Germinal center (tissue), 1 donor: ENCODE data around the gene EPHA7.

ENCODE experiments used
- DNase-seq: peaks from one replicate; pipeline ENCODE4 v3.0.0; 2012; ENCODE audit warnings: mixed read lengths, low spot score

EPHA7 gene

DNA sequence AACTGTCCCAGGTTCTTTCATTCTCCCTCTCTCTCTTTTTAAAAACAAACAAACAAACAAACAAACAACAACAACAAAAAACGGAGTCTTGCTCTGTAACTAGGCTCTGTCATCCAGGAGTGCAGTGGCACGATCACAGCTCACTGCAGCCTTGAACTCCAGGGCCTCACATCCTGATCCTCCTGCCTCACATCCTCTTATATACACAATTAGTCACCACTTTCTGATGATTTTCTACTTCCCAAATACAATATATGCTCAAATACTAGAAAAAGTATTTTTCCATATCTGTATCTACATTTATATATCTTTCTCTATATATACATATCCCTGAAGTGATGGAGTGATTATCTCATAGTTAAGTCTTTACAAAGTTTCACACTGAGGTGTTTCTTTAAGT, 170.7 kb downstream of the EPHA7 start:
- no peak for DNase-seq

DNA sequence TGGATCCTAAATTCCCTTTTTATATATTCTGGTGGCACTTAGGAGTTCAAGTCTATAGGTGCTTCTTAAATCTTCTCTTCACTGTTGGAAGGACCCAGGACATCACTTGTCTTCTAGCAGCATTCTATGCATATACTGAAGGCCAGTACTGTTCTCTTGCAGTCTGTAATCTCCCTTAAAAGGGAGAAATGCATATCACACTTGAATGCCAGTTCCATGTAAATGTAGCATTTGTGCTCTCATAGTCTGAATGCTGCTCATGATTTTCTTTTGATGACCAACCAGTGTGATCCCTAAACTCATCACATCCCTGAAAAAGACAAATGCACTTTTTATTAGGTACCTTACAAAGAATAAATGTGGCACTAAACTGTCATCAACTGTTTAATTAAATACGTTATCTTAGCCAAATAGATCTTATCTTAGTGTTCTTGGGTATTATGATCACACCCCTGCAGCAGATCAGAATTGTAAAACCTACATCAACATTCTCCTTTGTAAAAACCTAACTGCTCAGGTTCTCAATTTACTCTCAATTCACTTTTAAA, 176.1 kb downstream of the EPHA7 start:
- DNase-seq: no peak

DNA sequence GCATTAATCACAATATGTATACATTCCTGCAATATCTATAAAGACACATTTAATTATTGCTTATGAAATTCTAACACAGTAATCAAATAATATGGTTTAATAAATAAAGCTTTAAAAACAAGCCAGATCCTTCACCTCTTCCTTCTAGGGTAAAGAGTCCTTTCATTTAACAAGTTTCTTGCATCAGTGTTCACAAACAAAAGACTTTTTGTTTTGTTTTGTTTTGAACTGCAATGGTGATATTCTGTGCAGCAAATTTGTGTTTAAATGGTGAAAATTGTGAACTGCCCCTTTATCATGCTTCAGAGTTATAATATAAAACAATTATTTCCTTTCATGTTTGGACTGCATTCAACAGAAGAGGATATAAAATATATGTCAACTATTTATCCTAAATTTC, 177.3 kb downstream of the EPHA7 start:
- no peak for DNase-seq

DNA sequence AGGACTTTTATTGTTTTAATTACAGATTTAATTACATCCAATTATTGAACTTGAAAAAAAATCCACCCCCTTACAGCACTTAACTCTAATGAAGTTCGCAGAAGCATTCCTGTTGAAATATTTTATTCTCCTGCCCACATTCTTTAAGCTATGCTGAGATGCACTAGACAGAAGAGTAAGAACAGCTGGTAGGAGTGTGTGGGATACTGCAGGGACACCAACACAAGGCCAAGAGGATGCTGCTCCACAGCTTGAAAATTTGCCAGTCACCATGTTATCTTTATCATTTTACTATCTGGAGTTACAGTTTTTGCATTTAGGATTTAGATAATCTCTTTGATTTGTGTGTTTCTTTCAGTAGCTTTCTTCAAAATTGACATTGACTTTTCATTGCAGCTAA, 180.7 kb downstream of the EPHA7 start:
- DNase-seq: no peak

DNA sequence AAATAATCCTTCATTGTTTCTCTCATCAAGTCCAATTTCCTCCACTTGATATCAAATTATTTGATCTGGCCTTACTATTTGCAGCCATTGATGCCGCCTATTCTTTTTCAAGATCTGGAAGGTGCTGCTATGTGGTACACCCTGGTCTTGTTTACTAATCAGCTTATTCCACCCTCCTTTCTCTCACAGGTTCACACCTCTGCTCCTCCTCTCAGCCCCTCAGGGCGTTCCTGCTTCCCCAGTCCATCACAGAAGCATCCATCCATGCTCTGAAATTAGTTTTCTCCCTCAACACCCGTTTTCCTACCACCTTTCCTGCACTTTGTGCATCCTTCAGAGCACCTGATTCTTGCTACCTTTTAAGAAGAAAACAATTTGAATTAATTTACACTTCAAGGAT, 183.6 kb downstream of the EPHA7 start:
- no peak for DNase-seq

DNA sequence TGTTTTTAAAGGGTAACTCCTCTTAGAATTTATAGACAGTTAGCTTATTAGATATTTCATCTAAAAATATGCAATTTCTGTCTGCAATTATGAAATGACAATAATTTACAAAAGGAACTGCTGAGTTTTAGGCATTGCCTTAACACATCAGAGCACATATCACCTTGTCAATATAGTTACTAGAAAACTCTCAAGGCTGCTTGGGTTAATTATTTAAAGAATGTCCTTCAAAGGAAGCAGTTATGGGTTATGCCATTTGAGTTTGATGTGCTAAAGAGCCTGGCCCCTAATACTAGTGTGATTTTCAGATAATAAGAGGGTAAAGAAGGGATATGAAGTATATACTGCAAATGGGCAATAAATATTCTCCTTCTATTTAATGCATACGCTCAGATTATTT, 192.5 kb downstream of the EPHA7 start:
- no peak for DNase-seq

DNA sequence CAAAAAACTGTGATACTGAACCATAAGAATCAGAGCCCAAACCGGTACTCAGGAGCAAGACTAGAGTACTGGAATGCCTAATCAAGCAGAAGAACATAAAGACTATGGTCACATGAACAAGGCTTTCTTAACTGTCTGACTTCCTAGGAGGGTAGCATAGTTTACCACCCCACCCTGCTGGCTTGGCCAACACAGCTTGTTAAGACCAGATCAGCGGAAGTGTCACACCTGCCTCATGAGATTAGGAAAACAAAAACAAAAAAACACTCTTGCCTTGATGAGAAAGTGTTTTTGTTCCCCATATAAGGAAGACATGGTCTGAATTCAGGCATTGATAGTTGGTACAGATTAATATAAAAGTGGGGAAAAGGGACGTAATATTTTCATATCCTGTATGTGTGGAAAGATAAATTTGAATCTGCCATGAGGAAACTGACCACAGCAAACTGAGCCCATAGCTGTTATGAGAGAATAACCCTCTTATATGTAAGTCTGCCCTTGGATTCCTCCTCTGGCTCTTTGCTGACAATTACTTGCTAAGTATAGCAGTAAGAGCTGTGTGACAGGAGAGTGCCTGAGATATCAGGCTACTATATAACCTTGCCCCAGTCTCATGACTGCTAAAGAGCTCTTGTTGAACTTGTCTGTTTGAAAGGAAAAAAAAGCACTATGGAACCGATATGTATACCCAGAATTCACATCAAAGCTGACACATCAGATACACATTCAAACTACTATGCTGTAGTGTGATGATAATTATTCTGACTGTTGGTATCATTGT, 197.1 kb downstream of the EPHA7 start:
- DNase-seq: no peak

DNA sequence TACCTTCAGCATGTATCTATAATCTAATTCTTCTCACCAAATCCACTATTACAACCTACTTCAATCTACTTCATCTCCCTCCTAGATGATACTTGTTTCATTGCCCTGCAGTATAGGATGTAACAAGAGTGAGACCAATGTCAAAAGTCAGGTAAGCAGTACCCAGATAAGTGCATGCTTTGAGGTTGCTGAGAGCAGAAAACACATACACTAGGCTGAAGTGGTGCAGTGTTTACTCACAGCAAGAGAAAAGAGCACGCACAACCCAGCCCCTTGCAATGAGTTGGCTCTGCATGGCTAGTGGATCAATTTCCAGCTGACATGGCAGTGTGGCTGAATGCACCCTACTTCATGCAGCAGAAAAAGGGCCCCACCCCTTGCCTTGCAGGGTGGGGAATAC, 199.9 kb downstream of the EPHA7 start:
- no peak for DNase-seq

DNA sequence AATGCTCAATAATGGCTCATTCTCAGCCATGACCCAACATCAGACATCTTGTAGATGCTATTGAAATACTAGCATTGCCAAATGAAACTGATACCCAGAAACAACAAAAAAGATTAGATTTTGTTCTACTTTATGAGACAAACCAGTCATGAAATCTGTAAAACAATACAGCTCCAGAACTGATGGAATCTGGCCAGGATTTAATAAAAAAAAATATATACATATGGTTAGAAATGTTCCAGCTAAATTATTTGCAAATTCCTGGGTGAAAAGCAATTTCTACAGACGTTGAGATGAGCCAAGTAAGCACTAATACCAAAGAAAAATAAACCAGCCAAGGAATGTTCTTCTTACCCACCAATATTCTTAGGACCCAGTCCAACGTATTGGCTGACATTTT, 201.3 kb downstream of the EPHA7 start:
- no peak for DNase-seq

DNA sequence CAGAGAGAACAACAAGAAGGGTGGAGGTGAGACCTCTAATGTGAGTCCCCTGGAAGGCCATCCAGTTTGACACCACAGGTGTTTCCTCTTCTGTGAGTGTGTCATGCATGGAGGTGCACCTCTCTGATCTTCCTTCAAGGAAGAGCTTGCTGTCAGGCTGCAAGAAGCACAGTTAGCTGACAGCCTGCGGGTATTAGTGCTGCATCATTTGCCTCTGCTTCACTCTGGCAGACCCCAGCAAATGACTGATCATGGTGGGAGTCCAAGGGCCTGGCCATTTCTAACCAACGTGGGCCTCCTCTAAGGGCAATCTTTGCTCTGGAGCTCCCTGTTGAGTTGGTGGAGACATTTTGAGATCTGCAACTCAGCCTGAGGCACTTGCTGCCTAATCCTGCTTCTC, 206.3 kb downstream of the EPHA7 start:
- no peak for DNase-seq

DNA sequence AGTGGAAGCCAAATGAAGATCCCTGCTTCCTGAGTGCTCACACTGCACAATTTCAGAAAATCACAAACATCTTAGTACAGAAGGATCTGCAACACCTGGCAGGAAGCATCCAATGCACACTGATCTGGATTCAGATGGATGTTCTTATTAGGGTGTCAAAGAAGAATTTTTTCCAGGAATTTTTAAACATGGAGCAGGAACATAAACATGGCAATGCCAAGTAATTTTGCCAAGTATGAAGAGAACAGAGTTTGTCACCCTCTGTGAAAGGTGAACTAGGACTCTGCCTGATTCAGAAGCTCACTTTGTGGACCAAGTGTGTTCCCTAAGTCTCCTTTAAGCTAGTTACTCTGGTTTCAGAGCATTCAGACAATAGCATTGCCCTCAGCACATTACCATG, 208.5 kb downstream of the EPHA7 start:
- DNase-seq: no peak

DNA sequence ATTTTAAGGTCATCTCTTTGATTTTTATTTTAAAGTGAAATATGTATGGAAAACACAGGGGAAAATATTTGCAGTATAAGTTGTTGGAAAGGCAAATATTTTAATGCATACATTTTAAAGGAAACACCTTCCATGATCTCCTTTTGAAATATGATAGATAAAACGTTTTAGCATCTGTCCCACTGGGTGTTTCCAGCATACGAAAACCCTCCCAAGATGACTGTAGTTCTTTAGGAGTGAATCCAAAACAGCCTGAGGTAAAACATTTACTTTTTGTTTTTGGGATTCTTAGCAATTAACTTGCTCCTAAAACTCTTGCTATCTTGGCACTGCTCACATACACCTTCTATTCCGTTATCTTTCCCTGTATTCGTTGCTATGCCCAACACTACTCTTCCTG, 210.0 kb downstream of the EPHA7 start:
- no peak for DNase-seq

DNA sequence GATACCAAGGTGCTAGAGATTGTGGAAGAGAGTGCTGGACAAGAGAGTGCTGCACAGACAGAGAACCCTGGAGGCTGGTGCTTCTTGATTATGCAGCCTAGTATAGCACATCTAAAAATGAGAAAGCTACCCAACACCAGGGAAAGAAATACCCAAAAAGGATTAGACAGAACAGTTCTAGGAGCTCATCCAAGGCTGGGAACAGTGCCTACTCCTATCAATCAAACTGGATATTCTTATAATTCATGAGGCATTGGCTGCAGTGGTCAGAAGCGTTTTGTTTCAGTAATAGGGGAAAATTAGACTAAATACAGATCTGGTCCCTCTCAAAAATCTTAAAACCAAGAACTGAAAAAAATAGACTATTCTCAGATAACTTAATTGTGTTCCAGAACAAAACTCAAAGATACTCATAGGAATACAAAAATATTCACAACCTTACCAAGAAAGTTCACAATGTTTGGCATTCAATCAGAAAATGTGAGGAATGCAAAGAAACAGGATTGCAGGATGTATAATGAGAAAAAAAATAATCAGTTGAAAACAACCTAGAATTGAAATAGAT, 222.9 kb downstream of the EPHA7 start:
- no peak for DNase-seq

DNA sequence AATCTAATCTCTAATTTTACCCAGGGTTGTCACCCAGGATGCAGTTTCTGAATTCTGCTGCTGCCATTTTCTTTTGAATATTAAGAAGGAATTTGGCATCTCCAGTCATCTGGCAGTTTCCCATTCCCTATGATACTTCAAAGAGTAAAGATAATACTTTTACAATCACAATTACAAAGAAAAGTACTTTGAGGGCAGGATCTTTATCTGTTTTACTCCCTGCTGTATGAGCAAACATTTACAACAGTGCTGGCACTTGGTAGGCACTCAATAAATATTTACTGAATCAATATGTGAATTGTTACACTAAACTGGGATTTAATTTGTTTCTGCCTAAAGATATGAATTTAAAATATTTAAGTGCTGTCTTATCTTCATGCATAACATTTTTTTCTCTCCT, 224.9 kb downstream of the EPHA7 start:
- DNase-seq: no peak

DNA sequence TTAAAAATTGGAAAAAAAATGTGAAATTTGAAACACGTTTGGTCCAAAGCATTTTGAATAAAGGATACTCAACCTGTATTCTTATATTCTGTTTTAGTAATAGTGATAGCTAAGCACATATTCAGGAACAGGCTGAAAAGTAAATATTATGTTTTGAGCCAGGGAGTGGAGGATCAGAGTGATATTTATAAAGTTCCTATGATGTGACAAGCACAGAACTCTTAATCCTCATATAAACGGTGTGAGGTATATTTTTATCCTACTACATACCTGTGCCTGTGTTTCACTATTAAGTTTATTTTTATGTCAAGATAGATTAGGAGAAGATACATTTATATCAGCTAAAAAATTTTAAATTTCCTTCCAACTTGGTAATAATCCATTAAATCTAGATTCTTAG, 225.5 kb downstream of the EPHA7 start:
- DNase-seq: no peak
